Endothelial cell (in vitro differentiated cells): ENCODE results near the gene TRPM7. TPM values are rescaled to one million over a fixed set of nuclear protein-coding genes. Genes with fewer than 3 reads are reported as not detected.

ENCODE experiments used
- DNase-seq: peaks from one replicate; pipeline ENCODE4 v3.0.0; 2021; ENCODE audit warnings: low spot score
- H3K27ac Mint-ChIP-seq: one replicate; pipeline ENCODE4 v1.8.0; 2021; ENCODE audit warnings: mixed read lengths, inconsistent platforms; ENCODE audit not compliant: unreplicated experiment
- H3K27me3 Mint-ChIP-seq: one replicate; pipeline ENCODE4 v1.8.0; 2021; ENCODE audit warnings: mild to moderate bottlenecking, moderate library complexity, mixed read lengths, inconsistent platforms; ENCODE audit not compliant: unreplicated experiment
- H3K36me3 Mint-ChIP-seq: one replicate; pipeline ENCODE4 v1.8.0; 2021; ENCODE audit warnings: mild to moderate bottlenecking, low read depth, mixed read lengths, inconsistent platforms; ENCODE audit not compliant: unreplicated experiment
- H3K4me1 Mint-ChIP-seq: one replicate; pipeline ENCODE4 v1.8.0; 2021; ENCODE audit warnings: mild to moderate bottlenecking, mixed read lengths, inconsistent platforms; ENCODE audit not compliant: unreplicated experiment
- H3K4me3 Mint-ChIP-seq: one replicate; pipeline ENCODE4 v1.8.0; 2021; ENCODE audit warnings: mild to moderate bottlenecking, mixed read lengths, inconsistent platforms; ENCODE audit not compliant: unreplicated experiment
- H3K9me3 Mint-ChIP-seq: one replicate; pipeline ENCODE4 v1.8.0; 2021; ENCODE audit warnings: mixed read lengths, inconsistent platforms; ENCODE audit not compliant: unreplicated experiment
- CTCF ChIP-seq: fragments of 200-600 bp; sonication (generic); IDR thresholded peaks from one replicate; pipeline ENCODE4 v1.5.0; 2021; ENCODE audit warnings: antibody characterized with exemption; ENCODE audit not compliant: unreplicated experiment
- long read RNA-seq: library from polyadenylated mRNA; unstranded; transcript quantifications from one replicate; pipeline ENCODE4 v2.0.0, GENCODE V29; 2020; ENCODE audit not compliant: unreplicated experiment
- total RNA-seq: library from RNA; stranded (reverse); fragmentation: NEBNext Ultra II Directional; extraction: Animal tissue kit (Norgen Biotek cat#: 25700); gene quantifications from one replicate; pipeline ENCODE4 v1.2.1, GENCODE V29; 2021; ENCODE audit not compliant: unreplicated experiment

TRPM7 gene
- 22.6 TPM for total RNA-seq
- long read RNA-seq, partial matches to known transcripts: 2 of 3 reads
- long read RNA-seq, other reads (novel, unspliced or antisense): 1 of 3 reads

GRCh38 chr15:50686469-50687301, at the start of gene TRPM7:
Gene TRPM7, minus strand, starts transcription at chr15:50686797. Its CDS starts 264 bp downstream, at chr15:50686533.
- no peak for TF ChIP-seq CTCF
- no peaks in the 10 kb centered on the region for H3K9me3 Mint-ChIP-seq
- peaks cover 10% of the 10 kb centered on the region for H3K36me3 Mint-ChIP-seq
- H3K4me1 Mint-ChIP-seq: peaks cover 14% of the 10 kb centered on the region
- H3K4me3 Mint-ChIP-seq: peak within 1 kb of the TSS; percentile 98
- H3K27me3 Mint-ChIP-seq: peaks cover 17% of the 10 kb centered on the region
- peak; percentile 80 for DNase-seq
- peak within 1 kb of the TSS; percentile 86 for H3K27ac Mint-ChIP-seq

DNA sequence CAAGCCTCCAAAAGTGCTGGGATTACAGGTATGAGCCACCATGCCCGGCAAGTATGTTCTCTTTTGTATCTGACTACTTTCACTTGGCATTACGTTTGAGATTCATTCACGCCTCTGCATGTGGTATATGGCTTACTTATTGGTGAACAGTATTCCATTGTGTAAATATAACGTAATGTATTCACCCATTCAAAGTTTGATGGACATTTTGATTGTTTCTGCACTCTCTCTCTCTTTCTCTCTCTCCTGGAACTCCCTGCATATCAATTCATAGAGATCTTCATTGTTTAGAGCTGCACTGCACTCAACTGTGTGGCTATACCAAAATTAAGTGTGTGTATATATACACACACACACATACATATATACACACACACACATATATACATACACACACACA, 48.6 kb upstream of the TRPM7 start:
- no peak overlapping the region for H3K27ac Mint-ChIP-seq

DNA sequence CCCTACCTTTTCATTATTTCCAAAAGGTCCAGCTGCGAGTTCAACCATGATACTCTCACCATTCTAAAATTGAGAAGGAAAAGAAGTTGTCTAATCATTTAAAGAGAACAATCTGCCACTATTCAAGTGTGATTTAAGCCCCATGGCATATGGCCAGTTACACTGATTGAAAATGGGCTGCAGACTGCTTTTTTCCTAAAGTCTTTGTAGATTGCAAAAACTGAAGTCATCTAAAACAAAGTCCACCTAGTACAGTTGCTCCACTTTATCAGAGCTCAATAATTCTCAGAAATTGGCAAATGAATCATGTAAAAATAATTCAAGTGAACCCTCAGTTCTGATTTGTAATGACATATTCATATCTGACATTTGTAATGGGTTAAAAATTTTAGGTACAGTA, 39.7 kb upstream of the TRPM7 start:
- Mint-ChIP-seq H3K27ac (no peak overlapping the region), H3K9me3 (no peaks in the 10 kb centered on the region), H3K27me3 (no peaks in the 10 kb centered on the region), H3K4me1 (no peaks in the 10 kb centered on the region), H3K36me3 (peaks cover 7% of the 10 kb centered on the region), H3K4me3 (no peak overlapping the region)
- no peak for TF ChIP-seq CTCF
- no peak for DNase-seq

More for the DNA sequence above, 48.6 kb upstream of the TRPM7 start:
- no peak for DNase-seq
- H3K36me3 Mint-ChIP-seq: peaks cover 14% of the 10 kb centered on the region
- H3K9me3 Mint-ChIP-seq: no peaks in the 10 kb centered on the region
- no peak for TF ChIP-seq CTCF
- H3K4me1 Mint-ChIP-seq: no peaks in the 10 kb centered on the region
- H3K4me3 Mint-ChIP-seq: no peak overlapping the region
- no peaks in the 10 kb centered on the region for H3K27me3 Mint-ChIP-seq

DNA sequence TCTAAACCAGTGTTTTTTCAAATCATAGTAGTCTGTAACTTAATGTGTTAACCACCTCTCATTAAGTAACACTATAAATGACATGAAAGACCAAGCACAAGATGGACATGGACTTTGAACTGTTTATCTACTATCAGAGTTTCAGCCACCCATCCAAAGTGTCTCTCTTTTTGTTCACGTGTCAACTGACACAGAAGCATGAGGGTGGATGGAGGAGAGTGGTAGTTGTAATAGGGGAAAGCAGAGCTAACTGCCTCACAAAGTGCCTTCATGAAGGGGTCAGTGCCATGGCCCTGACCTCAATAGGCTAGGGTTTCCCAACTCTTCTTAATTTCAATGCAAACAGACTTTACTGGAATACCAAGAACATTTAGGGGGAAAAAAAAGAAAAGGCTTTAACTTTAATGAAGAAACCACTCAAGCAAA, 32.1 kb upstream of the TRPM7 start:
- H3K27ac Mint-ChIP-seq: no peak overlapping the region
- peaks cover 4% of the 10 kb centered on the region for H3K36me3 Mint-ChIP-seq
- DNase-seq: no peak
- H3K4me1 Mint-ChIP-seq: no peaks in the 10 kb centered on the region
- no peak for TF ChIP-seq CTCF
- no peaks in the 10 kb centered on the region for H3K9me3 Mint-ChIP-seq
- H3K4me3 Mint-ChIP-seq: no peak overlapping the region
- H3K27me3 Mint-ChIP-seq: no peaks in the 10 kb centered on the region

DNA sequence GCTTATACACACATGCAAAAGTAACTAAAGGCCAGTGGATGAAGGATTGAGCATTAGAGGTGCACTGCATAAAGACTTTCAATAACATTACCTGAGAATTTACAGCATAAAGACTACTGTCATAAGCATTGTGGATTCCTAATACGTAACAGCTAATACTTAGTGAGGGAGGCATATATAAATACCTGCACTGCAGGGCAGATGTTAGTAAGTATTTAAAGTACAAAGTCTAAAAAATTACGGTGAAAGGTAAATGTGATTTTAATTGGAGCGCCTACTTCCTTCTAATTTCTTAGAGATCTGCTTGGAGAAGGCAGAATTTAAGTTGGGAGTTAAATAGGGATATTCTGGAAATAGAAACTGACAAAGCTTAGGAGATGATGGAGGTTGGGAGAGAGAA, 25.4 kb upstream of the TRPM7 start:
- TF ChIP-seq CTCF: no peak
- H3K9me3 Mint-ChIP-seq: no peaks in the 10 kb centered on the region
- H3K4me1 Mint-ChIP-seq: peaks cover 7% of the 10 kb centered on the region
- H3K27ac Mint-ChIP-seq: no peak overlapping the region
- H3K36me3 Mint-ChIP-seq: peaks cover 5% of the 10 kb centered on the region
- no peak overlapping the region for H3K4me3 Mint-ChIP-seq
- DNase-seq: no peak
- H3K27me3 Mint-ChIP-seq: no peaks in the 10 kb centered on the region
